ENCODE measurements around the gene TMEM109.

The TMEM109 gene

DNA sequence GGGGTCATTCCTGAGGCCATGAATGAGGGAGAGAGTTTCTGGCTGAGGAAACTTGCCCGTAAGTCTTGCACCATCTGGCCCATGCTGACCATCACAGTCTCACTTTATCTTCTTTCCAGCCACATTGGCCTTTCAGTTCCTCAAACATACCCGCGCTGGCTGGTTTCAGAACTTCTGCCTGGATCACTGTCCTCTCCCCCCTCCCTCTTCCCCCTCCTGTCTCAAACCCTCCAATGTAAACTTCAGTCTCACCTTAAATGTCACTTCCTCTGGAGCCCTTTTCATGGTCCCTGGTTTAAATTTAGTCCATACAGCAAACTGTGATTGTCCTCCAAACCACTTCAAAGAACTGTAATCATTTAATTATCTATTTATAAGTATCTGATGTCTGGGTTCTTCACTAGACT is 3.7 kb upstream of the TMEM109 start:
- no peak for DNase-seq (ENCODE audit: low read depth)

DNA sequence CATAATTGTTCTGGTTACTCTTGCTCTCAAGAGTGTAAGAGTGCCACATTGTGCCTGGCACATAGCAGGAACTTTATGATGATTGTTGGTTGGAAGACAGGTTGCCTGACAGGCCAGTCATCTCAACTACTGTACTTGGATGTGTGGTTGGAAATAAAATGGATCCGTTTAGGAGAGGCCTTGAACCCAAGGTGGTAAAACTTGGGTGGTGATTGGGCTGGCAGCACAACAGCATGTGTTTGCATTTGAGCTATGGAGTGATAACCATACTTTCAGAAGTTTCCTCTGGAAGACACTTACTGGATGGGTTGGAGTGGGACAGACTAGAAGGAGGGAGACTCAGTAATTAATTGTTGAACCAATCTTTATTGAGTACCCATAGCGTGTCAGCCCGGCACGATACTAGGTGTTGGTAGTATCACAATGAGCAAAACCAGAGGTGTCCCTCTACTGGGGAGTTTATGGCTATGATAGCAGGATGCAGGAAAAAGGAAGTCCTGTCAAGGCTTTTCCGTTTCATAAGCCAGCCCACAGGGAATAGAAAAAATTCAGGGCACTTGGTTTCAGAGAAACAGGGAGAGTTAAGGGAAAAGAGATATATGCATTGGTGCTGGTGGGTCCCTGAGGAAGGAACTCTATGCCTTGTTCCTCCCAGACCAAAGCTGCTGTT is 3.1 kb upstream of the TMEM109 start:
- no peak for DNase-seq (ENCODE audit: low read depth)

DNA sequence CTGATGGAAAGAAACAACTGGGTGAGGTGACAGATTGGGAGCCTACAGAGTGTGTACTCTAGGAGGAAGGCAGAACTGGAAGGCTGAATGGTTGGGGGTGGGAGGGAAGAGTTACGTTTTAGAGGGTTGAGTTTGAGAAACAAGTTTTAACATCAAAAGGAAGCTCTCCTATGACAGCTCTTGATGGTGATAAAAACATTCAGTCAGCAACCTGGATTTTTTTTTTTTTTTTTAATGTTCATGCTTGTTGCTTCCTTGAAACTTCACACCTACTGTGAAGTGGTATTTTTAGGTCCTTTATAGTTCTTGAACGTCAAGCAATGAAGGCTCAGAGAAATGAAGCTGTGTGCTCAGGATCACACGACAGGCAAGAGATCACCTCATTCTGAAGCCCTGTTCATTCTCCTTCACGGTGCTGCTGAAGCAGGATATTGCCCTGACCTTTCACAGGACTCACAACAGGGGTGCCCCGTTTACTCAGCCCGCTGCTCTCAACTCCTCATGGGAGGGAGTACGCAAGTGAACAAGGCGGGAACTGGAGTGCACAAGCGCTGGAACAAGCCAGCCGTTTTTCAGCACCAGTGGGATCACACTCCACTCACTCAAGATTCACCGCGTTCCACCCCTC is 1.6 kb upstream of the TMEM109 start:
- DNase-seq (ENCODE audit: low read depth) = no peak

GRCh38 chr11:60912851-60913528 is 968 bp upstream of the TMEM109 start:
- no peak for DNase-seq (ENCODE audit: low read depth)

- DNase-seq (ENCODE audit: low read depth) = no peak
Observed at GRCh38 chr11:60914633-60915247, 782 bp downstream of the TMEM109 start.

- DNase-seq (ENCODE audit: low read depth) = peak; percentile 44
Observed at GRCh38 chr11:60915248-60915914, 1.4 kb downstream of the TMEM109 start.

DNA sequence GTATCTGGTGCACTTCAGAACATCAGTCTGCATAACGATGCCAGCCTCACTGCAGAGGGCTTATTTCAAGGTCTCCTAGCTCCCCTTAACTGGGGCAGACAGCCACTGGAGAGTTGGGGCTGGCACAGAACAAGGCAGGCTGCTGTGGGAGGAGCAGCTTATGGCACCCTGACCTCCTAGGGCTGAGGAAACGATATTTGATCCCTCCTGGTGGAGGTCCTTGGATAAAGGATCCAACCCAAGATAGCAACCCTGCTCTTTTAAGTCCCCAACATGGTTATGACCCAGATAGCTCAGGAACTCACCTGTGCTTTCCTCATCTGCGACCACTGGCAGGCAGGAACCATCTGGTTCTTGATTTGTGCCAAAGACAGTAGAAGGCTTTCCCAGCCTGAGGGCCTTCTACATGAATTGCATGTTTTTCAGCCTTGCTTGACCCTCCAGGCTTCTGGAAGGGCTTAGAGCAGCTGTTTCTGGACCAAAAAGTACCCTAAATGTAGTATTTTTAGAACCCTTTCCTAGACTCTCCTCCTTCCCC is 2.8 kb downstream of the TMEM109 start:
- DNase-seq (ENCODE audit: low read depth) = no peak

GRCh38 chr11:60917267-60917666 is 3.3 kb downstream of the TMEM109 start:
- no peak for DNase-seq (ENCODE audit: low read depth)

DNA sequence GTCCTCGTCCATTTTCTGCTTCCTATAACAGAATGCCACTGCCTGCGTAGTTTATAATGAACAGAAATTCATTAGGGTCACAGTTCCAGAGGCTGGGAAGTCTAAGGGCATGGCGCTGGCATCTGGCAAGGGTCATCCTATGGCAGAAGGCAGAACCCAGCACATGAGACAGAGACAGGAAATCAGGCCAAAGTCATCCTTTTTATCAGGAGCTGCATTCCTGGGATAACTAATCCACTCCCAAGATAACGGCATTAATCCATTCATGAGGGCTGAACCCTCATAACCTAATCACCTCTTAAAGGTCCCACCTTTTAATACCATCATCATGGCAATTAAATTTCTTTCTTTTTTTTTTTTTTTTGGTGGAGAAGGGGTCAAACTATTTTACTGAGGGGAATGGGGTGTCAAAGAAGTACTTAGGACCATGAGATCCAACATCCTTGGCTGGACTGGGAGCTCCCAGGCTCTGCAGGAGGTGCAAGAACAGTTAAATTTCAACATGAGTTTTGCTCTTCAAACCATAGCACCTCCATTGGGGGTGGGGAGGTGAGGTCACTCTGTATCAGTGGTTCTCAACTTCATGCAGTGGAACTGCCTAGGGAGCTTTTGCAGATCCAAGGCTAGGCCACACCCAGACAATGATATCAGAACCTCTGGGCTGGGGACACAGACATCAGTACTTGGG is 4.4 kb downstream of the TMEM109 start:
- no peak for DNase-seq (ENCODE audit: low read depth)

DNA sequence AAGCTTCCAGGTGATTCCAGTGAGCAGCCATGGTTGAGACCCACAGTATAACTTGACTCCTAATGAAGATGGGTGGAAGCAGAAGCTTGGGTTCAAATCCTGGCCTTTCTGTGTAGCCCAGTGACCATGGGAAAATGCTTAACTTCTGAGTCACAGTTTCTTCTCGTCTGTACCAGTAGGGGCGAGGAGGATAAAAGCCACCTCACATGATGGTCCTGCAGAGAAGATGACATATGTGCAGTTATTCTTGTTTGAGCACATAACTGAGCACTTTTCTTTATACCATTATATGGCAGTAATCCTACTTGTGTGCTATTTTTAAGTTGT is 4.9 kb downstream of the TMEM109 start:
- DNase-seq (ENCODE audit: low read depth) = no peak

DNA sequence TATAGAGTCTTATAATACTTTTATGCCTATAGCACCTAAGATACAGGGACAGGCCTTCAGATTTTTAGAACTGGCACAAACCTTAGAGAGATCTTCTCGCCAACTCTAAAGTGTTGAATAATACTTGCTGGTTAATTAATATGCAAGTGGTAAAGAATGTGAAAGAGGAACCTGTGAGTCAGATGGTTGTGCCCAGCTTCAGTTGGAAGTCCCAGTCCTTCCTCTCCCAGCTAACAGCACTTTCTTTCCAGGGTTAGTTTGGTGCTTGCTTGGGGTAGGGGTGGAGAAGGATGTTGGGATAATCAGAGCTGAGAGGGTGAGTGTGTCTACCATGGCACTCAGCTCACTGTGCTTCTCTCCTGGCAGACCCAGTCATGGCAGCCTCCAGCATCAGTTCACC is 5.4 kb downstream of the TMEM109 start:
- DNase-seq (ENCODE audit: low read depth) = no peak

GRCh38 chr11:60919956-60920355 is 6.0 kb downstream of the TMEM109 start:
- no peak for DNase-seq (ENCODE audit: low read depth)

DNA sequence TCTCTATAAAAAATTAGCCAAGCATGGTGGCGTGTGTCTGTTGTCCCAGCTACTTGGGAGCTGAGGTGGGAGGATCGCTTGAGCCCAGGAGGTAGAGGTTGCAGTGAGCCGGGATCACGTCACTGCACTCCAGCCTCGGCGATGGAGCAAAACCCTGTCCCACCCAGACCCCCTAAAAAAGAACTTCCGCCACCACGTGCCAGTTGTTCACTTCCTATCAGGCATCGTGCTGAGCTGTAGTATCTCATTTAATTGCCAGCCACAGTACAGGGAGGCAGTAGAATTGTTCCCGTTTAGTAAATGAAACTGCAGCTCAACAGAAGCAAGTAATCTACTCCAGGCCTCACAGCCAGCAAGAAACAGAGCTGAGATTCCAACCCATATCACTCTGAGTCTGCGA is 7.3 kb downstream of the TMEM109 start:
- DNase-seq (ENCODE audit: low read depth) = no peak

- DNase-seq (ENCODE audit: low read depth) = no peak
Observed at GRCh38 chr11:60921777-60922335, 7.9 kb downstream of the TMEM109 start.

DNA sequence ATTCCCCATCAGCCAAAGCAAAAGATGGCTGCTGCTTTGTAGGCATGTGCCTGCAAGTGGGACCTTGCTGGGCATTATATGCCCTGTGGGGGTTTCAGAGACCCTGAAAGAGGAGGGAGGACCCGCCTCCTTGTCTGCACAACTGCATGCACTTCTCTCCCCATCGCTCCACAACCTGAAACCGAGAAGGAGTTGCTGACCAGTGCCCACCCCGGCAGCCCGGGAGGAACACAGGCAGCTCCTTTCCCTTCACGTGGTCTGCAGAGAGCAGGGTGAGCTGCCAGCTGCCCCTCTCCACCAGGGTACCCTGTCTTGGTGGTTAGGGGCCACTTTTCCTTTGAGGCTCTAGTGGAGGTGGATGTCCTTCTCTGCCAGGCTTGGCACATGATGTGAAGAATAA is 8.9 kb downstream of the TMEM109 start:
- DNase-seq (ENCODE audit: low read depth) = no peak

DNA sequence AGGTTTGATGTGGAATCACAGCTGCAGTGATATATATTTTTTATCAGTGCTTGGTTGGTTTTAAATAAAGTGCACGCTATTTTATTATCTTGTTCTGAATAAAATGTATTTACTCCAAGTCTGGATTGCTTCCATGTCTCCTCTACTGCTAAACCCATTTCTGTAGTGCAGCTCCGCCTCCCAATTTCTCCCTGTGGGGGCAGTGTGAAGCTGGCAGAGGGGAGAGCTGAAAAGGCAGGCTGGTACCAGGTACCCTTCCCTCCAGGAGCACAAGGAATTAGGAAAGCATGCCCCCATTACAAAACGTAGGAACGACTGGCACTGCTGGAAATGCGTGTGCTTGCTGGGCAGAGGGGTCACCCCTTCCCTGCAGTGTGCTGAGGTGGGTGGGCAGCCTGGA is 9.4 kb downstream of the TMEM109 start:
- no peak for DNase-seq (ENCODE audit: low read depth)

DNA sequence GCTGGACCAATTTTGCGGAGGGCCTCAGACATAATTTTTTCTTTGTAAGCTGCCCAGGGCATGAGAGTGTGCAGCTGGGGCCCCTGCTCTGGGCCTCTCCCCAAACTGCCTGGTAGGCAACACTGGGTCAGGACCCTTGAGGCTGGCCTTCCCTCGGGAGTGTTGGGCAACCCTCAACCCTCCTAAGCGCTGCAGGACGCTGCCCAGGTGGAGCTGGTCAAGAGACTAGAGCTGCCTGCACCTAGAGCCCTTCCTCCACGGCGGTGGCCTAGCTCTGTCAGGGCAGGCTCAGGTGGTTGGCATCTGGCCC is 9.8 kb downstream of the TMEM109 start:
- no peak for DNase-seq (ENCODE audit: low read depth)

DNA sequence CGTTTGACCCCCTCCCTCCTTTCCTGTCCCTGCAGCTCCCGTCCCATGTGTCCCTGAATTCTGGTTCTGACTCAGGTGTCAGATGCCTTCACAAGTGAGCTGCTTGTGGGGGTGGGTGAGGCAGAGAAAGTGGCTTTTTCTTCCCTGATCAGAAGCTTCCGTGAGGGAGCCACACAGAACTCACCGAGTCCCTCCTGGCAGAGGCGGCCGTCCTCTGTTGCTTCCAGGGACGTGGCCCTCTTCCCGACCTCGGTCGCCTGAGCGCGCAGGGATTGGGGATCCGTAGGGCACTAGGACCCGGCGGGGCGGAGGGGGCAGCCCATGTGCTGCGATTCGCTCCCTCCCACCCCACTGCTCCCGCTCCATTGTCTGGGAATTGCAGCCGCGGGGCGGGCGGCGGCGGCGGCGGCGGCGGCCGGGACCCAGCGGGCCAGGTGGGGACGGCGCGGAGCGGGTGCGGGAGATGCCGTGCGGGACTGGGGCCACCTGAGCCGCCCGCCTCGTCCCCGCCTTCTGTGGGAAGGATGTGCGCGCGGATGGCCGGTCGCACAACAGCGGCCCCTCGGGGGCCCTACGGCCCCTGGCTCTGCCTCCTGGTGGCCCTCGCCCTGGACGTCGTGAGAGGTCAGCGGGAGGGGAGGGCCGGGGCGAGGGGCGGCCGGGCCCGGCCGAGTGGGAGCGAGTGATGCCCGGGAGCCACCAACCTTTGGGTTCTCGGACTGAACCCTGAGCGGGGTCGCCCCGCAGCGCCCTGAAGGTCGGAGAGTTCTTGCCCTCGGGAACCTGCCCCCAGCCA is 10.3 kb downstream of the TMEM109 start, which contains the start of gene TMEM132A:
TMEM132A (plus strand) TSS at position 351 of the 796 bp plus-strand sequence; CDS start at position 525, 174 bp downstream.
- DNase-seq (ENCODE audit: low read depth) = no peak

DNA sequence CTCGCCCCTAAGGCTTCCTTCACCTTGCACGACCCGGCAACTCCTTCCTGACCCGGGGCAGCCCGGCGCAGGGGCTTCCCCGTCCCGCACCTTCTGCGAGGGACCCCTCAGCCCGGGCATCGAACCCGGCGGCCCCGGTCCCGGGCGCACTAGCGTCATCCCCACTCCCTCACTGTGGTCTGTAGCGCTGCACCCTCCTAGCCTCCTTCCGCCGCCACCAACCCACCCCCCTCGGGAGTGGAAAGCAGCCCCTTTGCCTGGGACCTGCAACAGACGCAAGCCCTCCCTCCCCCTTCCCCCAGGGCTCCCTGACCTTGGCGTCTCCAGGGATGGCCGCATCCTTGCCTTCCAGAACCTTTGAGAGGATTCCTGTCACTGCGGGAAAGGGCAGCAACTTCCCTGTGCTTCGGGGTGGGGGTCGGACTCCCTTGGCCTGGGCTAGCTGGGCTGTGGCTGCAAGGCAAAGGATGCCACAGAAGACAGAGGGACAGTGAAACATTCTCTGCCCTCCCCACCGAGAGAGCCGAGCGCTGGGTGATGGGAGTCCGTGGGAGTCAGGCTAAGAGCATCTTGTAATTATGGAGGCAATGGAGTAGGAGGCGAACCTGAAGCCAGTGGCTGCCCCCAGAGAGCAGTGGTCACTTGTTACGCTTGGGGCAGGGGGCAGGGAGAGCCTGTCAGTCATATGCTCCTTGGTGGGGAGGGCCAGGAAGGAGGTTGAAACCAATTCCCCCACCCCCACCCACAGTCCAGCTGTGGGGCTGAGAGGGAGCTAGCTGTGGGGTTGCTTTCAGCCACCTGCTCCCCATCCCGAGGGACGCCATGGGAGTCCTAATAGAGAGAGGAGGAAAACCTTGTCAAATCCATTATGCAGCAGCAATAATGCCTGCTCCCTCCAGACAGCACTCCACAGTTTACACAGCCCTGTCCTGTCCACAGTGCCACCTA is 11.2 kb downstream of the TMEM109 start:
- DNase-seq (ENCODE audit: low read depth) = no peak

DNA sequence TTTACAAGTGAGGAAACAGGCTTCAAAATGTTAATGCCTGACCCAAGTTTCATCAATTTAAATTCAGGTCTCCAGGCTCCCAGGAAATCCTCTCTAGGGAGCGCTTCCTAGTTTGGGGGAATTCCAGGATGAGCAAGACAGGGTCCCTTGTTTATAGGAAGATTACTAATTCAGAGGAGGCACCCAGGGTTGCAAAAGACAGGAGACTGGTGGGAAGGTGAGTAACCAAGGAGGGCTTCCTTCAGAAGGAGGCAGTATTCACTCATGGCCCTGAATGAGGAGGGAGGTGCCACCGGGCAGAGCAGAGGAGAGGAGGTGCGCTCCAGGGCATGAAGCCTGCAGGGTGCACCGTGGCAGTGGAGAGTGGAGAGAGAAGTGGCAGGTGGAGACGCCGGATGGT is 11.9 kb downstream of the TMEM109 start:
- DNase-seq (ENCODE audit: low read depth) = no peak
